BLaER1 treated with 17β-estradiol and CSF1 and Interleukin-3, amounts not matched to agents 10 nM and 100 nM (cell line): ENCODE data around the gene NT5C3A.
A peak's percentile ranks its signal among the peaks of the same experiment; 100 is the strongest.
"Not testable (repeated sequence)": the region's sequence is repeated elsewhere in the genome, so short reads cannot be mapped to it uniquely, and the experiment has no call there.

Experiments
- H3K27ac ChIP-seq, 11 experiments: shearing (Covaris generic); formaldehyde crosslinking; 2 replicates each; pipeline ENCODE4 v1.8.1; 2022
- H3K27me3 ChIP-seq, 11 experiments: shearing (Covaris generic); formaldehyde crosslinking; 2 replicates each; pipeline ENCODE4 v1.8.1; 2022
- H3K36me3 ChIP-seq, 11 experiments: shearing (Covaris generic); formaldehyde crosslinking; 2 replicates each; pipeline ENCODE4 v1.8.1; 2022
- H3K4me1 ChIP-seq, 10 experiments: shearing (Covaris generic); formaldehyde crosslinking; 2 replicates each; pipeline ENCODE4 v1.8.1; 2022
- H3K4me2 ChIP-seq, 11 experiments: shearing (Covaris generic); formaldehyde crosslinking; 2 replicates each; pipeline ENCODE4 v1.8.1; 2022
- H3K4me3 ChIP-seq, 10 experiments: shearing (Covaris generic); formaldehyde crosslinking; 2 replicates each; pipeline ENCODE4 v1.8.1; 2022
- H3K9ac ChIP-seq, 11 experiments: shearing (Covaris generic); formaldehyde crosslinking; 2 replicates each; pipeline ENCODE4 v1.8.1; 2022
- H3K9me3 ChIP-seq, 11 experiments: shearing (Covaris generic); formaldehyde crosslinking; replicated peaks in 1 of 11; 2 replicates each; pipeline ENCODE4 v1.8.1; 2022
- H4K20me1 ChIP-seq, 11 experiments: shearing (Covaris generic); formaldehyde crosslinking; 2 replicates each; pipeline ENCODE4 v1.8.1; 2022
- Cebpa-rat ChIP-seq, 11 experiments: shearing (Covaris generic); IDR thresholded peaks; 2 replicates each; pipeline ENCODE4 v1.8.1; 2022

Gene NT5C3A

GRCh38 chr7:33040803-33041516, 21.6 kb downstream of the NT5C3A start:
- Histone ChIP-seq H3K9me3 (no peaks in the 10 kb centered on the region), H4K20me1 (peaks cover 32 to 92% (median 66%) of the 10 kb centered on the region in 11 experiments; a peak in 20 of 22 replicates), H3K27me3 (no peaks in the 10 kb centered on the region), H3K36me3 (peaks cover 0 to 7% (median 3%) of the 10 kb centered on the region in 11 experiments; a peak in 8 of 22 replicates), H3K4me1 (peaks cover 28 to 53% (median 43%) of the 10 kb centered on the region in 10 experiments), H3K4me2 (peak overlapping the region; percentile 55 to 90 (median 75)), H3K27ac (peak overlapping the region in 6 of 11 experiments; percentile 1 to 36 (median 12); a peak in 6 of 22 replicates), H3K4me3 (peak overlapping the region in 3 of 10 experiments; percentile 14 to 27 (median 21); a peak in 4 of 20 replicates), H3K9ac (peak overlapping the region in 3 of 11 experiments; percentile 6 to 42 (median 10); a peak in 3 of 22 replicates)
- TF ChIP-seq Cebpa-rat (IDR thresholded peaks at IDR 0.05), result 0 out of 22 replicates have a peak, but pooled peaks of 1 of the 11 experiments have one; percentile 21

- Histone ChIP-seq H3K9ac (peak overlapping the region in 9 of 11 experiments; percentile 12 to 69 (median 47); a peak in 12 of 22 replicates), H3K9me3 (no peaks in the 10 kb centered on the region), H3K27ac (peak overlapping the region in 10 of 11 experiments; percentile 17 to 62 (median 50); a peak in 15 of 22 replicates), H3K36me3 (peaks cover 5 to 16% (median 11%) of the 10 kb centered on the region in 11 experiments; a peak in 11 of 22 replicates), H3K27me3 (no peaks in the 10 kb centered on the region), H3K4me2 (peak overlapping the region; percentile 61 to 90 (median 75)), H3K4me3 (peak overlapping the region; percentile 39 to 63 (median 46); a peak in 14 of 20 replicates), H4K20me1 (peaks cover 29 to 91% (median 61%) of the 10 kb centered on the region in 11 experiments; a peak in 20 of 22 replicates), H3K4me1 (peaks cover 28 to 53% (median 43%) of the 10 kb centered on the region in 10 experiments)
- no peak for TF ChIP-seq Cebpa-rat (IDR thresholded peaks at IDR 0.05)
These were observed 22.7 kb downstream of the NT5C3A start for GRCh38 chr7:33039903-33040292.

GRCh38 chr7:33039257-33039902, 23.2 kb downstream of the NT5C3A start:
- H3K9ac ChIP-seq, result peak overlapping the region; percentile 12 to 69 (median 45); a peak in 15 of 22 replicates
- H3K27ac ChIP-seq, result peak overlapping the region in 10 of 11 experiments; percentile 22 to 62 (median 50); a peak in 17 of 22 replicates
- H3K4me3 ChIP-seq, result peak overlapping the region; percentile 39 to 63 (median 46); a peak in 15 of 20 replicates
- peaks cover 5 to 16% (median 11%) of the 10 kb centered on the region in 11 experiments; a peak in 11 of 22 replicates for H3K36me3 ChIP-seq
- H4K20me1 ChIP-seq, result peaks cover 29 to 86% (median 56%) of the 10 kb centered on the region in 11 experiments; a peak in 20 of 22 replicates
- TF ChIP-seq Cebpa-rat (IDR thresholded peaks at IDR 0.05), result no peak
- H3K4me1 ChIP-seq, result peaks cover 28 to 53% (median 43%) of the 10 kb centered on the region in 10 experiments
- no peaks in the 10 kb centered on the region for H3K9me3 ChIP-seq
- no peaks in the 10 kb centered on the region for H3K27me3 ChIP-seq
- peak overlapping the region; percentile 61 to 90 (median 75); a peak in 21 of 22 replicates for H3K4me2 ChIP-seq

- H3K36me3 ChIP-seq, result peaks cover 5 to 19% (median 11%) of the 10 kb centered on the region in 11 experiments; a peak in 12 of 22 replicates
- no peaks in the 10 kb centered on the region for H3K9me3 ChIP-seq
- peaks cover 28 to 48% (median 43%) of the 10 kb centered on the region in 10 experiments for H3K4me1 ChIP-seq
- peaks cover 23 to 78% (median 48%) of the 10 kb centered on the region in 11 experiments; a peak in 20 of 22 replicates for H4K20me1 ChIP-seq
- TF ChIP-seq Cebpa-rat (IDR thresholded peaks at IDR 0.05), result no peak
- peak overlapping the region in 2 of 10 experiments; percentile 39 to 43; a peak in 2 of 20 replicates for H3K4me3 ChIP-seq
- no peaks in the 10 kb centered on the region for H3K27me3 ChIP-seq
- peak overlapping the region in 9 of 11 experiments; percentile 22 to 62 (median 53); a peak in 15 of 22 replicates for H3K27ac ChIP-seq
- H3K9ac ChIP-seq, result peak overlapping the region in 7 of 11 experiments; percentile 10 to 69 (median 40); a peak in 8 of 22 replicates
- H3K4me2 ChIP-seq, result peak overlapping the region; percentile 41 to 90 (median 75); a peak in 21 of 22 replicates
These were observed 23.9 kb downstream of the NT5C3A start for GRCh38 chr7:33038639-33039038.

- peaks cover 7 to 76% (median 27%) of the 10 kb centered on the region in 11 experiments; a peak in 19 of 22 replicates for H4K20me1 ChIP-seq
- TF ChIP-seq Cebpa-rat (IDR thresholded peaks at IDR 0.05), result no peak
- H3K27ac ChIP-seq, result no peak overlapping the region
These were observed 26.8 kb downstream of the NT5C3A start for GRCh38 chr7:33035776-33036175.

GRCh38 chr7:33024189-33024757, 38.3 kb downstream of the NT5C3A start:
- Histone ChIP-seq H3K36me3 (peaks cover 67 to 100% (median 86%) of the 10 kb centered on the region in 11 experiments), H3K9me3 (no peaks in the 10 kb centered on the region), H3K4me3 (no peak overlapping the region), H3K27ac (no peak overlapping the region), H3K9ac (no peak overlapping the region), H3K27me3 (no peaks in the 10 kb centered on the region), H3K4me1 (no peaks in the 10 kb centered on the region), H3K4me2 (no peak overlapping the region), H4K20me1 (peaks cover 0 to 14% (median 0%) of the 10 kb centered on the region in 11 experiments; a peak in 6 of 22 replicates)
- no peak for TF ChIP-seq Cebpa-rat (IDR thresholded peaks at IDR 0.05)

More at GRCh38 chr7:33035776-33036175, 26.8 kb downstream of the NT5C3A start:
- Histone ChIP-seq H3K9ac (no peak overlapping the region), H3K4me1 (peaks cover 15 to 29% (median 25%) of the 10 kb centered on the region in 10 experiments), H3K4me3 (no peak overlapping the region), H3K4me2 (no peak overlapping the region), H3K27me3 (no peaks in the 10 kb centered on the region), H3K36me3 (peaks cover 8 to 38% (median 21%) of the 10 kb centered on the region in 11 experiments; a peak in 18 of 22 replicates), H3K9me3 (no peaks in the 10 kb centered on the region)

GRCh38 chr7:33012364-33012763, 50.2 kb downstream of the NT5C3A start:
- H3K4me2 ChIP-seq, result no peak overlapping the region
- H3K36me3 ChIP-seq, result peaks cover 53 to 78% (median 65%) of the 10 kb centered on the region in 11 experiments
- H3K27me3 ChIP-seq, result no peaks in the 10 kb centered on the region
- H3K9ac ChIP-seq, result no peak overlapping the region
- no peak overlapping the region for H3K27ac ChIP-seq
- no peak for TF ChIP-seq Cebpa-rat (IDR thresholded peaks at IDR 0.05)
- peaks cover 0 to 5% (median 0%) of the 10 kb centered on the region in 11 experiments; a peak in 1 of 22 replicates for H4K20me1 ChIP-seq
- H3K4me1 ChIP-seq, result no peaks in the 10 kb centered on the region
- no peak overlapping the region for H3K4me3 ChIP-seq
- H3K9me3 ChIP-seq, result peaks cover 0 to 10% (median 0%) of the 10 kb centered on the region in 11 experiments; a peak in 2 of 22 replicates

- peaks cover 27 to 52% (median 39%) of the 10 kb centered on the region in 11 experiments for H3K36me3 ChIP-seq
- H3K9me3 ChIP-seq, result peaks cover 0 to 10% (median 0%) of the 10 kb centered on the region in 11 experiments; a peak in 2 of 22 replicates
These were observed 52.8 kb downstream of the NT5C3A start for GRCh38 chr7:33009734-33010133.

GRCh38 chr7:33005690-33006089, 56.9 kb downstream of the NT5C3A start:
- not testable (repeated sequence) for H3K4me2 ChIP-seq, H3K9me3 ChIP-seq, H4K20me1 ChIP-seq, H3K27ac ChIP-seq, H3K4me1 ChIP-seq, H3K9ac ChIP-seq, H3K4me3 ChIP-seq, H3K27me3 ChIP-seq
- peaks cover 0 to 14% (median 0%) of the 10 kb centered on the region in 11 experiments; a peak in 5 of 22 replicates for H3K36me3 ChIP-seq

More at GRCh38 chr7:33009734-33010133, 52.8 kb downstream of the NT5C3A start:
- Histone ChIP-seq H3K27me3 (no peaks in the 10 kb centered on the region), H3K4me3 (no peak overlapping the region), H3K4me2 (no peak overlapping the region), H3K27ac (no peak overlapping the region), H3K4me1 (no peaks in the 10 kb centered on the region), H3K9ac (no peak overlapping the region), H4K20me1 (peaks cover 0 to 5% (median 0%) of the 10 kb centered on the region in 11 experiments; a peak in 1 of 22 replicates)
- TF ChIP-seq Cebpa-rat (IDR thresholded peaks at IDR 0.05), result no peak

- not testable (repeated sequence) for H4K20me1 ChIP-seq, H3K9me3 ChIP-seq, H3K4me2 ChIP-seq, H3K4me3 ChIP-seq, H3K27ac ChIP-seq, H3K27me3 ChIP-seq, H3K4me1 ChIP-seq, H3K9ac ChIP-seq
- H3K36me3 ChIP-seq, result peaks cover 0 to 13% (median 0%) of the 10 kb centered on the region in 11 experiments; a peak in 5 of 22 replicates
These were observed 57.4 kb downstream of the NT5C3A start for GRCh38 chr7:33005193-33005592.

- H4K20me1 ChIP-seq, H3K4me2 ChIP-seq, H3K4me3 ChIP-seq, H3K27me3 ChIP-seq, H3K27ac ChIP-seq, H3K36me3 ChIP-seq, H3K9me3 ChIP-seq, H3K9ac ChIP-seq, H3K4me1 ChIP-seq: not testable (repeated sequence)
These were observed 58.4 kb downstream of the NT5C3A start for GRCh38 chr7:33004104-33004616.
